Measurements from ENCODE around the gene REX1BD.

REX1BD gene

DNA sequence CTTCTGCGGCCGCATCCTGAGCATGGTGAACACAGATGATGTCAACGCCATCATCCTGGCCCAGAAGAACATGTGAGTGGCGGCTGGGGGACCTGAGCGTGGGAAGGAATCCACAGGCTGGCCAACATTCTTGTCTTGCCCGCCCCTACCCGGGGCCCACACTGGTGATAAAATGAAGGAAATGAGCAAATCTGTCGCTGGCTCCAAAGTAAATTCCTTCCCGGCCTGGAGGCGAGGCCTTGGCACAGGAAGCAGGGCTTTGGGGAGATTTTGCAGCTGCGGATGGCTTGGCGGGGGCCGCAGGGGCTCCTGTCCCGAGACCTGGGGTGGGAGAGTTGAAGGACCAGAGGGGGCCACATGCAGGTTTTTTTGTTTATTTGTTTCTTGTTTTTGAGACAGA lies 26.5 kb upstream of the REX1BD start:
- H3K4me3 ChIP-seq (ENCODE audit: low read length), result no peak overlapping the region
- no peak for TF ChIP-seq ZNF274 (IDR thresholded peaks at IDR 0.05; ENCODE audit: low read depth, low read length)

DNA sequence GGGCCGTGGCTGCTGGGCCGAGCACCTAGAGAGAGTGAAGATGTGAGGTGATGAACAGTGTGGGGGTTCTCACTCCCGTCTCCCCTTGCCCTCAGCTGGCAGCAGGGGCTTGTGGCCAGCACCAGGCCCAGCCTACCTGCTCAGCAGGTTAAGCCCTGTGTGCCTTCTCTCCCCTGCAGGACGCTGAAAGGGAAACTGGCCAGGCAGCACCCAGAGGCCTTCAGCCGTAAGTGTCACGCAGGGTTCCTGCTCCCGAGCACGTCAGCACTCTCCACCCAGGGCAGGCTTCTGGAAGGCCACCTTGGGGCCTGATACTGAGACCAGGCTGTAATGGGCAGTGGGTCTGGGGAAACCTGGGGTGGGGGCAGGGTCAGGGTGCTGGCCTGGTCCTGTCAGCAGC lies 21.6 kb upstream of the REX1BD start:
- H3K4me3 ChIP-seq (ENCODE audit: low read length), result no peak overlapping the region
- TF ChIP-seq ZNF274 (IDR thresholded peaks at IDR 0.05; ENCODE audit: low read depth, low read length), result no peak

DNA sequence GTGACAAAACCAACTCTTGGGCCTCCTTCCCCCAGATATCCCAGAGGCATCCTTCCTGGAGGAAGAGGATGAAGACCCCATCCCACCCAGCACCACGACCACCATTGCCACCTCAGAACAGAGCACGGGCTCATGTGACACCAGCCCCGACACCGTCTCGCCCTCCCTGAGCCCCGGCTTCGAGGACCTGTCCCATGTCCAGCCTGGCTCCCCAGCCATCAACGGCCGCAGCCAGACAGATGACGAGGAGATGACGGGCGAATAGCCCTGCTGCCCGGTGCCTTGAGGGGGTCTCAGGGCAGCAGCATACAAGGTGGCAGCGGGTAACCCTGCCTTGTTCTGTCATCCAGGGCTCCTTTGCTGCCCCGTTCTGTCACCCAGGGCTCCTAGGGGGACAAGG lies 20.2 kb upstream of the REX1BD start:
- no peak overlapping the region for H3K4me3 ChIP-seq (ENCODE audit: low read length)
- no peak for TF ChIP-seq ZNF274 (IDR thresholded peaks at IDR 0.05; ENCODE audit: low read depth, low read length)

DNA sequence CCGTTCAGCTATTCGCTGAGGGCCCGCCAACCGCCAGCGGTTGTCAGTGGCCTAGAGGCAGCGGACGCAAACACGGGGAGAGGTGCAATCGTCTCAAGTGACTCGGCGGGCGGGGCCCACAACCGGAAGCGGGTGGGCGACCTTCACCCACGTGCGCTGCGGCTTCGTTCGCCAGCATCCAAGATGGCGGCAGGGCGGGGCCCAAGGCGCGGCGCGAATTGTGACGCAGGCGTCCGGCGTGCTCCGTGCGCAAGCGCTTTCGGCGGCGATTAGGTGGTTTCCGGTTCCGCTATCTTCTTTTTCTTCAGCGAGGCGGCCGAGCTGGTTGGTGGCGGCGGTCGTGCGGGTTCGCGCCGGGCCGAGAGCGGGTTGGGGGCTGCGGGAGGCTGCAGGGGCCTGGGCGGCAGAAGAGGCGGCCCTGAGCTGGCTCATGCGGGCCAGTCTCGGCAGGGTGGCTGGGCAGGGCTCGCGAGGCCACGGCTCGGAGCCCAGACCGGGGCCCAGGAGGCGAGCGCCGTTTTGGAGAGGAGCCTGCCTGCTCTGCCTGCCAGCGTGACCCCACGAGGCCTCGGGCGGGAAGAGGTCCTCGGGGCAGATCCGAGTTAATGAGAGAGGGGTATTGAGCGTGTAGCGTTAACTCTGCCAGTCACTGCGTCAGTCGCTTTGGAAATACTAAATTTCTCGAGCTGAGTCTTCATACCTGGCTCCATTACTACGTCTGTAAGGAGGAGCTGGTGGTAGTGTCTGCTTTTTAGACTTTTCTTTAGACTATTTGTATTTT lies 16.8 kb upstream of the REX1BD start, which contains the start of gene UBA52:
Gene UBA52, plus strand, starts transcription at position 294 of the 781 bp plus-strand sequence. CDS start 1,444 bp downstream, outside the sequence.
- H3K4me3 ChIP-seq (ENCODE audit: low read length), result peak within 1 kb of the TSS; percentile 92
- TF ChIP-seq ZNF274 (IDR thresholded peaks at IDR 0.05; ENCODE audit: low read depth, low read length), result no peak

DNA sequence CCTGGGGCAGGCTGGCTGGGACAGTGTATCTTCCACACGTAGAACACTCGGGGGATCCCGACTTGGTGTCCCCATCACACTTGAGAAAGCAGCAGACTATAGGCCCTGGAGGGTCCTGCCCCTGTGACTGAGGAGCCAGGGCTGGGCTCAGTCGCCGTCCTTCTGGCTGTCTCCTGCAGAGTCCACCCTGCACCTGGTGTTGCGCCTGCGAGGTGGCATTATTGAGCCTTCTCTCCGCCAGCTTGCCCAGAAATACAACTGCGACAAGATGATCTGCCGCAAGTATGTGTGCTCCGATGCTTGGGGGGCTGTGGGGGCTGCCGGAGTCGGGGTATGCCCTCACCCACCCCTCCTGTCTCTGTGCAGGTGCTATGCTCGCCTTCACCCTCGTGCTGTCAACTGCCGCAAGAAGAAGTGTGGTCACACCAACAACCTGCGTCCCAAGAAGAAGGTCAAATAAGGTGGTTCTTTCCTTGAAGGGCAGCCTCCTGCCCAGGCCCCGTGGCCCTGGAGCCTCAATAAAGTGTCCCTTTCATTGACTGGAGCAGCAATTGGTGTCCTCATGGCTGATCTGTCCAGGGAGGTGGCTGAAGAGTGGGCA lies 13.8 kb upstream of the REX1BD start:
- no peak for TF ChIP-seq ZNF274 (IDR thresholded peaks at IDR 0.05; ENCODE audit: low read depth, low read length)
- H3K4me3 ChIP-seq (ENCODE audit: low read length), result no peak overlapping the region

DNA sequence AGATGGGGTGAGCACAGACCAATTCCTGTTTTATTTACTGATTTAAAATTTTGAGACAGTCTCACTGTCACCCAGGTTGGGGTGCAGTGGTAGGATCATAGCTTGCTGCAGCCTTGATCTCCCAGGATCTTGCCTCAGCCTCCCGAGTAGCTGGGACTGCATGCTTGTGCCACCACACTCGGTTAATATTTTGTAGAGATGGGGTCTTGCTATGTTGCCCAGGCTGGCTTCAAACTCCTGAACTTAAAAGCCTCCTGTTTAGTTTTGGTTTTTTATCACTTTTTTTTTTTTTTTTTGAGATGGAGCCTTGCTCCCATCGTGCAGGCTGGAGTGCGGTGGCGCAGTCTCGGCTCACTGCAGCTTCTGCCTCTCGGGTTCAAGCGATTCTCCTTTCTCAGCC lies 12.2 kb upstream of the REX1BD start:
- TF ChIP-seq ZNF274 (IDR thresholded peaks at IDR 0.05; ENCODE audit: low read depth, low read length), result no peak

DNA sequence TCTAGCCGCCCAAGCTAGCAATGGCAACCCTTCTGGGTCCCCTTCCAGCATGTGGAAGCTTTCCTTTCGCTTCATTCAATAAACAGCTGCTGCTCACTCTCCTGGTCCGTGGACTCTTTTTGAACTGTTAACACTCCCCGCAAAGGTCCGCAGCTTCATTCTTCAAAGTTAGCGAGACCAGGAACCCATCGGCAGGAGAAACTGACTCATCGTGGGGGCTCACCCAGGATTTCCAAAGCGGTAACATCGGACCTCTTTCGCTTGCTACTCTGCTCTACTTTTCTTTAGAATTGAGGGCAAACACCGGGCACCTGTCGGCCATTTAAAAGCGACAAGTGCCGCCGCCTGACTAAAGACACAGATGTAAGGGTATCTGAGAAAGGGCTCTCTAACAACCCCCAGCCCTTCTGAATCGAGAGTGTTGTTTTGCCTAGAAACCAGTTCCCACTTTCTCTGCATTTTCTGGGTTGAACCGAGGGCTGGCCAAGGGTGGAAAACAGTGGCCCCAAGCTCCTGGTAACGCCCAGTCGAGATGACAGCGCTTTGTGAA lies 11.2 kb upstream of the REX1BD start:
- no peak for TF ChIP-seq ZNF274 (IDR thresholded peaks at IDR 0.05; ENCODE audit: low read depth, low read length)
- H3K4me3 ChIP-seq (ENCODE audit: low read length), result no peak overlapping the region

More for the DNA sequence above, 12.2 kb upstream of the REX1BD start:
- H3K4me3 ChIP-seq (ENCODE audit: low read length), result no peak overlapping the region

DNA sequence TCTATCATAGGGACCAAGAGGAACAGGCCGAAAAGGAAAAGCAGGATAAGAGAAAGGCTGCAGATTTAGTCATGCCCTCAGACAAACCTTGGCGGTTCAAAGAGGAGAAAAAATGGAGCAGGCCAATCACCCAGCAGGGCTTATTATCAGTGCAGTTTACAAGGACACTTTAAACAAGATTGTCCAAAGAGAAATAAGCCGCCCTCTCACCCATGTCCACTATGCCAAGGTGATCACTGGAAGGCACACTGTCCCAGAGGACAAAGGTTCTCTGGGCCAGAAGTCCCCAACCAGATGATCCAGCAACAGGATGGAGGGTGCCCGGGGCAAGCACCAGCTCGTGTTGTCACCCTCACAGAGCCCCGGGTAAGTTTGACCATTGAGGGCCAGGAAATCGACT lies 8.3 kb upstream of the REX1BD start:
- H3K4me3 ChIP-seq (ENCODE audit: low read length), result no peak overlapping the region
- no peak for TF ChIP-seq ZNF274 (IDR thresholded peaks at IDR 0.05; ENCODE audit: low read depth, low read length)

DNA sequence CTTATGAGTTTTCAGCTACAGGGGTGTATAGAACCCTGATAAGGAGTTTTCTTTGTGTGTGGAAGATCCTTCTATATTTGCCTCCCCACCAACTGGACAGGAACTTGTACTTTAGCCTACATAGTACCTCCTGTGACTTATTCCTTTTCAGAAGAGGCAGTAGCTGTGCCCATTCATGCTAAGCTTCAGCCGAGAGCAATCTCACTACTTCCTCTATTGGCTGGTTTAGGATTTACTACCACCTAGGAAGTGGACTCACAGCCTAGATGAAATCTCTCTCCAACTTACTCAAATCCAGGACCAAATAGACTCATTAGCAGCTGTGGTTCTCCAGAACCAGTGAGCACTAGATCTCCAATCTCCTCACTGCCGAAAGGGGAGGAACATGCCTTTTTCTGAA lies 2.3 kb upstream of the REX1BD start:
- no peak overlapping the region for H3K4me3 ChIP-seq (ENCODE audit: low read length)
- no peak for TF ChIP-seq ZNF274 (IDR thresholded peaks at IDR 0.05; ENCODE audit: low read depth, low read length)

DNA sequence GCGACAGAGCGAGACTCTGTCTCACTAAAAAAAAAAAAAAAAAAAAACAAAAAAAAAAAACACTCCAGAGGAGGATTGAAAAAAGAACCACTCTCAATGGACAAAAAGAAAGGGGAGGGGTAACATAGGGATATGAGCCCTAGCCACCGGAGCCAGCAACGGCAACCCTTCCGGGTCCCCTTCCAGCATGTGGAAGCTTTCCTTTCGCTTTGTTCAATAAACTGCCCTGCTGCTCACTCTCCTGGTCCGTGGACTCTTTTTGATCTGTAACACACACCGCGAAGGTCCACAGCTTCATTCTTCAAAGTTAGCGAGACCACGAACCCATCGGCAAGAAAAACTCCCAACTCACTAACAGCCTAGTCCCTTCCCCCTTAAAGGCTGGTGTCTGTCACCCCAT lies 1.0 kb upstream of the REX1BD start:
- no peak for TF ChIP-seq ZNF274 (IDR thresholded peaks at IDR 0.05; ENCODE audit: low read depth, low read length)
- H3K4me3 ChIP-seq (ENCODE audit: low read length), result no peak overlapping the region

DNA sequence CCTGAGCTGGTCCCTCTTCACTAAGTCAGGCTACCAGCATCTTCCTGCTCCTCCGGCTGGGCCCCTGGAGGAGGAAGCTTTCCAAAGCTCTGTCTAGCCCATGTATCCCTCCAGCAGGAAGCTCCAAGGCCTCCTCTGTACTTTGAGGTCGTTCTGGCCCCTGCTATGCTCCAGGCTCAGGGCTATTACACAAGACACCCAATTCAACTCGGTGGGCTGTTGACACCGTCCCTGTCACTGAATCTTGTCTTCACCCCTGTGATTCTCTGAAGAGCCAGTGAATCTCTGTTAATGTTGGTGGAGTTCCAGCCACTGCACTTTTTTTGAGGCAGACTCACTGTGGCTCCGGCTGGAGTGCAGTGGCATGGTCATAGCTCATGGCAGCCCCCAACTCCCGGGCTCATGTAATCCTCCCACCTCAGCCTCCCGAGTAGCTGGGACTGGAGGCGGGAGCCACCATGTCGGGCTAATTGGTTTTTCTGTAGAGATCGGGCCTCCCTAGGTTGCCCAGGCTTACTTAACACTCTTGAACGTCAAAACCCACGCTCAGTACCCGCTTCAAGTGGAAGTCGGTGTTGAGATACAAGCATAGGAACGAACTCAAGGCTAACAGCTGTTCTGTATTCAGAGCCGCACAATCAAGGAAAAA lies 512 bp upstream of the REX1BD start:
- no peak for TF ChIP-seq ZNF274 (IDR thresholded peaks at IDR 0.05; ENCODE audit: low read depth, low read length)
- peak overlapping the region; percentile 76; the same call in 1 of the 2 replicates for H3K4me3 ChIP-seq (ENCODE audit: low read length)

DNA sequence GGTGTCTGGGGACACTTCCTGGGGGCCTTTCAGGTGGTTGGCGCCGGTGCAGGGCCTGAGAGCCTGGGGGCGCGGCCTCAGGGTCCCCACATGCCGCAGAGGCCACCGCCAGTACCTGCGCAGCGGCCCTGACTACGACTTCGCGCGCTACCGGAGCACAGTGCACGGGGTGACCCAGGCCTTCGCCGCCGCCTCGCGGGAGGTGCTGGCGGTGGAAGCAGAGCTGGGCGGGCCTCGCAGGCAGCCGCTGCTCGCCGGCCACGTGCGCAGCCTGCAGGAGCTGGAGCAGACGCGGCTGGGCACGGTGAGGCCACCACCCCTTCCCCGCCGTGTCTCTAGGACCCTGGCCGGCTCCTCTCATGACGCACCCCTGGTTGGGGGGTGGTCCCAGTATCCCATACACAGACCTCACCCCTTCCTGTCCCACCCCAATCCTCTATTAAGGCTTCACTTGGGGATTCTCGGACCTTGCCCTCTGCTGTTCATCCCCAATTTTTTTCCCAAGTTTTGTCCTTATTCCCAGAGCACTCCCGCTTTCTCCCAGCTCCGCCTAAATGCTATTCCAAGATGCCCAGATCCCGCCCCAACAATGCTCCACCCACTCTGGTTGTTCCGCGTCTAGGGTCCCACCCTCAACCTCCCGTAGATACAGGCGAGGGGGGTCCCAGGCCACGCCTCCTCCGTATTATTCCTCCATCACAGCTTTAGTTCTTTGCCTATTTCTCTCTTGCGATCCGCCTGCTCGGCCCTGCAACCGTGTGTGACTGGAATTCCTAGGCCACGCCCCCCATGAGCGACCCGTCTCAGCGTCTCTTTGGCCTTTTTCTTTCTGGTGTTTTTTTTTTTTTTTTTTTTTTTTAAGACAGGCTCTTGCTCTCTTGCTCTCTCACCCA lies 1.0 kb downstream of the REX1BD start:
- H3K4me3 ChIP-seq (ENCODE audit: low read length), result peak overlapping the region; percentile 76; the same call in 1 of the 2 replicates
- no peak for TF ChIP-seq ZNF274 (IDR thresholded peaks at IDR 0.05; ENCODE audit: low read depth, low read length)
